Osteocyte (in vitro differentiated cells): ENCODE measurements around the gene GNG2. TPM values are rescaled to one million over a fixed set of nuclear protein-coding genes. Genes with fewer than 3 reads are reported as not detected.

Source experiments
- DNase-seq: peaks from one replicate; pipeline ENCODE4 v3.0.0; 2021; ENCODE audit warnings: mixed read lengths; ENCODE audit not compliant: unreplicated experiment; ENCODE audit errors: extremely low spot score
- H3K27ac Mint-ChIP-seq: one replicate; pipeline ENCODE4 v1.8.0; 2021; ENCODE audit warnings: mild to moderate bottlenecking, mixed read lengths; ENCODE audit not compliant: unreplicated experiment
- H3K27me3 Mint-ChIP-seq: one replicate; pipeline ENCODE4 v1.8.0; 2021; ENCODE audit warnings: mixed read lengths; ENCODE audit not compliant: unreplicated experiment
- H3K36me3 Mint-ChIP-seq: one replicate; pipeline ENCODE4 v1.8.0; 2021; ENCODE audit warnings: mixed read lengths; ENCODE audit not compliant: unreplicated experiment
- H3K4me1 Mint-ChIP-seq: one replicate; pipeline ENCODE4 v1.8.0; 2021; ENCODE audit warnings: mixed read lengths; ENCODE audit not compliant: unreplicated experiment
- H3K4me3 Mint-ChIP-seq: one replicate; pipeline ENCODE4 v1.8.0; 2021; ENCODE audit warnings: mild to moderate bottlenecking, moderate library complexity, mixed read lengths; ENCODE audit not compliant: unreplicated experiment
- H3K9me3 Mint-ChIP-seq: one replicate; pipeline ENCODE4 v1.8.0; 2021; ENCODE audit warnings: mixed read lengths; ENCODE audit not compliant: unreplicated experiment
- CTCF ChIP-seq: fragments of 200-600 bp; sonication (generic); IDR thresholded peaks from 2 replicates; pipeline ENCODE4 v1.5.0; 2021; ENCODE audit warnings: antibody characterized with exemption, mild to moderate bottlenecking, moderate library complexity
- total RNA-seq: library from RNA; stranded (reverse); gene quantifications from 2 replicates; pipeline ENCODE4 v1.2.1, GENCODE V29; 2021

GNG2 gene
- total RNA-seq, 1 donor from 2014 or later = 3.9 TPM

DNA sequence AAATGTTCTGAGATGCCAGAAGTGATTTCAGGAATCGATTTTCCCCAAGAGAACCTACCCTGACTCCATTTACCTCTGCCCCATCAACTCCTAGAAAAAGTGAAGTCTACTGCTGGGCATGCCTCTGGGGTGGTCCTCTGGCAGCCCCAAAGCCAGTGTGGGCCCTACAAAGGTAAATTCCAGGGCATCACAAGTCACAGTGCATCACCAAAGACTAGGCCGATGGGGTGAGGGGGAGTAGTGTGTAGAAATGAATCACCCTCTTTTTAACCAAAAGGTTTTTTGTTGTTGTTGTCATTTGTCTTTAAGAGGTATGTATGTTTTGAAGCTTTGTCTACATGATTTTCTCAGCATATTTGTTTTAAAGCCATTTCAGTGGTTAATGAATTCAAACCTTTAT lies 82.6 kb downstream of the GNG2 start:
- H3K4me1 Mint-ChIP-seq = no peaks in the 10 kb centered on the region
- no peaks in the 10 kb centered on the region for H3K27me3 Mint-ChIP-seq
- no peak for TF ChIP-seq CTCF
- DNase-seq = no peak
- no peaks in the 10 kb centered on the region for H3K36me3 Mint-ChIP-seq
- H3K4me3 Mint-ChIP-seq = no peak overlapping the region
- peaks cover 13% of the 10 kb centered on the region for H3K9me3 Mint-ChIP-seq
- no peak overlapping the region for H3K27ac Mint-ChIP-seq

- H3K27me3 Mint-ChIP-seq = no peaks in the 10 kb centered on the region
- TF ChIP-seq CTCF = no peak
- H3K36me3 Mint-ChIP-seq = no peaks in the 10 kb centered on the region
- no peak overlapping the region for H3K4me3 Mint-ChIP-seq
- DNase-seq = no peak
- peaks cover 13% of the 10 kb centered on the region for H3K9me3 Mint-ChIP-seq
- no peak overlapping the region for H3K27ac Mint-ChIP-seq
- H3K4me1 Mint-ChIP-seq = peaks cover 4% of the 10 kb centered on the region
These were observed 89.6 kb downstream of the GNG2 start for GRCh38 chr14:51950007-51950406.

- Mint-ChIP-seq H3K4me1 (peaks cover 4% of the 10 kb centered on the region), H3K36me3 (peaks cover 3% of the 10 kb centered on the region), H3K27me3 (no peaks in the 10 kb centered on the region), H3K9me3 (peaks cover 6% of the 10 kb centered on the region), H3K4me3 (no peak overlapping the region), H3K27ac (no peak overlapping the region)
- no peak for TF ChIP-seq CTCF
- no peak for DNase-seq
These were observed 91.2 kb downstream of the GNG2 start for GRCh38 chr14:51951656-51952055.

DNA sequence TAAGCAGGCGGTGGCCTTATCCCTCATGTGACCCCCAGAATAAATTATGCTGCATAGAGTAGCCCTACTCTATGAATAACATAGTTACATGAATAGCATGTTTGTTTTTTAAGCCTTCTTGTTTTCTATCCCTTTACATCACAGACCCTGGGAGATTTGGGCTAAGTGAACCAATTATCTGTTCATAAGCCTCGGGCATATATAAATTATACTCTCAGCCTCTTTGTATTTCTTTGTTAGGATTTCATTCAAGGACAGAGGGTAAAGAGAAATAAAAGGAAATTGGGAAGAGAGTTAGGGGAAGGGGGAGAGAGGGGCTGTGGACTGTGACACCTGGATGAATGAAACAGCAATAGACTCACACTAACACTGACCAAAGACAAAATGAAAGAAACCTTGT lies 93.6 kb downstream of the GNG2 start:
- Mint-ChIP-seq H3K4me1 (peaks cover 4% of the 10 kb centered on the region), H3K27me3 (no peaks in the 10 kb centered on the region), H3K36me3 (peaks cover 12% of the 10 kb centered on the region), H3K4me3 (no peak overlapping the region), H3K9me3 (peaks cover 8% of the 10 kb centered on the region), H3K27ac (no peak overlapping the region)
- no peak for DNase-seq
- no peak for TF ChIP-seq CTCF

DNA sequence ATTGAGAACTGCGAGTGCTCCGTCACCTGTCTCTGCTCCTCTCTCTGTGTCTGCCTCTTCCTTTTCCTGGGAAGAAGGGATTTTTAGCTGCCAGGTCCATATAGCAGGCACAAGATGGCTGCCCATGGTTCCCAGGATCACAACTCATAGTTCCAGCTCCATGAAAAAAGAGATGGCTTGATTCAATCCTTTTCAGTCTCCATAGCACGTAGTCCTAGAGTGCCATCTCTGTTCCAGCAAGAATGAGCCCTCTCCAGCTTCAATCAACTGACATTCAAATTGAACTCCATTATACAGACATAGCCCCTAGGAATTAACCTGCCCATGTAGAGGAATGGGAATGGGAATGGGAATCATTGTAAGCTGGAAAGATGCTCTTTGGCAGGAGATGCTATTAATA lies 94.2 kb downstream of the GNG2 start:
- Mint-ChIP-seq H3K4me1 (peaks cover 4% of the 10 kb centered on the region), H3K27me3 (no peaks in the 10 kb centered on the region), H3K4me3 (no peak overlapping the region), H3K9me3 (peaks cover 14% of the 10 kb centered on the region), H3K36me3 (peaks cover 16% of the 10 kb centered on the region), H3K27ac (no peak overlapping the region)
- DNase-seq = no peak
- no peak for TF ChIP-seq CTCF
